Caco-2 (cell line): Measurements from ENCODE around the gene MRPS6. TPM values are rescaled to one million over a fixed set of nuclear protein-coding genes. Genes with fewer than 3 reads are reported as not detected.

Source experiments
- BruUV-seq: library from RNA; stranded (reverse); fragments of 400-500 nt; replicated peaks from 2 replicates; lab custom pipeline; 2021; lab: Mats Ljungman, UMichigan
- CTCF ChIA-PET: fragments of 300-600 bp; sonication (Branson Sonifier 250); formaldehyde crosslinking; loops from one replicate; lab custom pipeline; 2022; ENCODE audit warnings: antibody characterized with exemption; lab: Charles Lee
- POLR2A ChIA-PET: fragments of 300-600 bp; sonication (Branson Sonifier 250); formaldehyde crosslinking; loops from one replicate; lab custom pipeline; 2022; ENCODE audit warnings: antibody characterized with exemption; lab: Charles Lee
- DNase-seq, 2 experiments: peaks; one replicate each; pipeline versions ENCODE4 v3.0.0 to v3.0.0-alpha.2; 2020 to 2022
- H3K27me3 ChIP-seq: replicated peaks from 2 replicates; pipeline ENCODE4 v1.6.0; 2011; ENCODE audit warnings: low read length; ENCODE audit not compliant: control insufficient read depth, insufficient read depth
- H3K36me3 ChIP-seq: 2 replicates; pipeline ENCODE4 v1.5.1; 2011; ENCODE audit warnings: low read length; ENCODE audit not compliant: control insufficient read depth, insufficient read depth
- H3K4me1 ChIP-seq: fragments of 250-450 bp; sonication (Bioruptor Pico); 2 replicates; pipeline ENCODE4 v1.5.1; 2020; ENCODE audit warnings: mild to moderate bottlenecking
- H3K4me3 ChIP-seq: 2 replicates; pipeline ENCODE4 v1.5.1; 2011; ENCODE audit warnings: low read depth, mild to moderate bottlenecking, control low read depth, low read length
- H3K9me3 ChIP-seq: fragments of 250-450 bp; sonication (Bioruptor Pico); 2 replicates; pipeline ENCODE4 v1.5.1; 2020; ENCODE audit warnings: mild to moderate bottlenecking, moderate library complexity
- H3K27ac Mint-ChIP-seq: one replicate; pipeline ENCODE4 v1.8.0; 2022; ENCODE audit warnings: mixed read lengths; ENCODE audit not compliant: unreplicated experiment
- H3K27me3 Mint-ChIP-seq: one replicate; pipeline ENCODE4 v1.8.0; 2022; ENCODE audit warnings: mixed read lengths; ENCODE audit not compliant: insufficient read depth, unreplicated experiment
- H3K36me3 Mint-ChIP-seq: one replicate; pipeline ENCODE4 v1.8.0; 2022; ENCODE audit warnings: mild to moderate bottlenecking, mixed read lengths; ENCODE audit not compliant: insufficient read depth, unreplicated experiment
- H3K4me1 Mint-ChIP-seq: one replicate; pipeline ENCODE4 v1.8.0; 2022; ENCODE audit warnings: low read depth, mixed read lengths; ENCODE audit not compliant: unreplicated experiment
- H3K4me3 Mint-ChIP-seq: one replicate; pipeline ENCODE4 v1.8.0; 2022; ENCODE audit warnings: mild to moderate bottlenecking, moderate library complexity, mixed read lengths; ENCODE audit not compliant: unreplicated experiment
- H3K9me3 Mint-ChIP-seq: one replicate; pipeline ENCODE4 v1.8.0; 2022; ENCODE audit warnings: mixed read lengths; ENCODE audit not compliant: unreplicated experiment
- CTCF ChIP-seq, 2 experiments: fragments of 200-600 bp in 1 of 2; IDR thresholded peaks; 1 replicate in 1 of 2; 2 replicates in 1 of 2; pipeline versions ENCODE4 v1.5.1 to v1.8.0; 2011 to 2022; ENCODE audit warnings: antibody characterized with exemption in 1 of 2, control low read depth in 1 of 2, inconsistent platforms in 1 of 2, low read depth in 1 of 2, low read length in 1 of 2, mild to moderate bottlenecking in 1 of 2, moderate library complexity in 1 of 2; ENCODE audit not compliant: insufficient read depth in 1 of 2, severe bottlenecking in 1 of 2, unreplicated experiment in 1 of 2
- intact Hi-C: fragments of 100-400 bp; cut with micrococcal nuclease; formaldehyde crosslinking; loops from one replicate; pipeline ENCODE4 v1.10.0; 2022; ENCODE audit not compliant: unreplicated experiment
- total RNA-seq: library from RNA; stranded (reverse); gene quantifications from 2 replicates; pipeline ENCODE4 v1.2.3, GENCODE V29; 2022

Gene MRPS6
- total RNA-seq, 1 experiment from 2014 or later, result 104 TPM

- Mint-ChIP-seq H3K4me3 (no peak overlapping the region), H3K9me3 (peaks cover 31% of the 10 kb centered on the region), H3K27me3 (no peaks in the 10 kb centered on the region), H3K4me1 (peaks cover 4% of the 10 kb centered on the region), H3K36me3 (peaks cover 33% of the 10 kb centered on the region), H3K27ac (no peak overlapping the region)
- no TSS peak for BruUV-seq
- CTCF ChIA-PET, result no interaction called here
- no peak for DNase-seq
- Histone ChIP-seq H3K4me1 (0 out of 2 replicates have a peak, but pooled peaks cover under 1% of the 10 kb centered on the region), H3K9me3 (no peaks in the 10 kb centered on the region), H3K36me3 (no peaks in the 10 kb centered on the region; the same call in 1 of the 2 replicates), H3K4me3 (no peak overlapping the region), H3K27me3 (no peaks in the 10 kb centered on the region)
- no peak for TF ChIP-seq CTCF (IDR thresholded peaks at IDR 0.05; ENCODE audit: insufficient read depth in 1 of 2, low read depth in 1 of 2, low read length in 1 of 2, severe bottlenecking in 1 of 2, unreplicated experiment in 1 of 2)
- intact Hi-C loops, result no loop called here
- POLR2A ChIA-PET, result no interaction called here
Measured at GRCh38 chr21:34154878-34155277, 81.5 kb downstream of the MRPS6 start.

GRCh38 chr21:34156957-34157356 lies 83.6 kb downstream of the MRPS6 start:
- intact Hi-C loops, result no loop called here
- H3K27me3 Mint-ChIP-seq, result no peaks in the 10 kb centered on the region
- TF ChIP-seq CTCF (IDR thresholded peaks at IDR 0.05; ENCODE audit: insufficient read depth in 1 of 2, low read depth in 1 of 2, low read length in 1 of 2, severe bottlenecking in 1 of 2, unreplicated experiment in 1 of 2), result no peak

GRCh38 chr21:34157521-34157920 lies 84.1 kb downstream of the MRPS6 start:
- Mint-ChIP-seq H3K27me3 (no peaks in the 10 kb centered on the region), H3K36me3 (peaks cover 21% of the 10 kb centered on the region), H3K27ac (no peak overlapping the region), H3K4me3 (no peak overlapping the region), H3K9me3 (peaks cover 28% of the 10 kb centered on the region), H3K4me1 (no peaks in the 10 kb centered on the region)
- H3K4me1 ChIP-seq, result no peaks in the 10 kb centered on the region
- no peaks in the 10 kb centered on the region; the same call in 1 of the 2 replicates for H3K36me3 ChIP-seq
- no peaks in the 10 kb centered on the region for H3K9me3 ChIP-seq
- TF ChIP-seq CTCF (IDR thresholded peaks at IDR 0.05; ENCODE audit: insufficient read depth in 1 of 2, low read depth in 1 of 2, low read length in 1 of 2, severe bottlenecking in 1 of 2, unreplicated experiment in 1 of 2), result no peak
- no TSS peak for BruUV-seq
- CTCF ChIA-PET, result interaction anchor here (0.6 kb wide), 1 partner anchor 41 kb away, joined by 3 read pairs; no protein-coding TSS in a partner anchor
- no peak for DNase-seq
- POLR2A ChIA-PET, result no interaction called here
- H3K4me3 ChIP-seq, result no peak overlapping the region
- no peaks in the 10 kb centered on the region for H3K27me3 ChIP-seq
- intact Hi-C loops, result no loop called here

More at GRCh38 chr21:34156957-34157356, 83.6 kb downstream of the MRPS6 start:
- Mint-ChIP-seq H3K36me3 (peaks cover 26% of the 10 kb centered on the region), H3K27ac (no peak overlapping the region), H3K9me3 (peaks cover 28% of the 10 kb centered on the region), H3K4me1 (no peaks in the 10 kb centered on the region), H3K4me3 (no peak overlapping the region)
- no peaks in the 10 kb centered on the region for H3K9me3 ChIP-seq
- no peaks in the 10 kb centered on the region; the same call in 1 of the 2 replicates for H3K36me3 ChIP-seq
- CTCF ChIA-PET, result no interaction called here
- no peaks in the 10 kb centered on the region for H3K4me1 ChIP-seq
- no peak for DNase-seq
- POLR2A ChIA-PET, result no interaction called here
- no peaks in the 10 kb centered on the region for H3K27me3 ChIP-seq
- no TSS peak for BruUV-seq
- no peak overlapping the region for H3K4me3 ChIP-seq
